GM12878 (cell line): Measurements from ENCODE around the gene ITGA1.

Source experiments
- BRCA1 ChIP-seq: IDR thresholded peaks from 2 replicates; pipeline ENCODE4 v1.6.1; 2011; ENCODE audit warnings: low read depth, low read length, improper control_type of control experiment
- HDAC6 ChIP-seq: fragments of 200-600 bp; sonication (generic); IDR thresholded peaks from one replicate; pipeline ENCODE4 v1.8.0; 2017; ENCODE audit warnings: antibody characterized with exemption; ENCODE audit not compliant: unreplicated experiment
- PAX8 ChIP-seq: fragments of 450-650 bp; IDR thresholded peaks from 2 replicates; pipeline ENCODE4 v1.6.1; 2017; ENCODE audit warnings: mild to moderate bottlenecking, moderate library complexity
- POLR2AphosphoS2 ChIP-seq: IDR thresholded peaks from 2 replicates; pipeline ENCODE4 v1.6.1; 2011; ENCODE audit warnings: low read depth, mild to moderate bottlenecking, low read length, improper control_type of control experiment, moderate library complexity
- POLR2AphosphoS5 ChIP-seq: IDR thresholded peaks from 2 replicates; pipeline ENCODE4 v1.6.1; 2011; ENCODE audit warnings: mild to moderate bottlenecking, low read length, inconsistent platforms
- TARDBP ChIP-seq: IDR thresholded peaks from 2 replicates; pipeline ENCODE4 v1.6.1; 2016; ENCODE audit warnings: borderline replicate concordance
- ZNF24 ChIP-seq: fragments of 450-650 bp; IDR thresholded peaks from 2 replicates; pipeline ENCODE4 v1.6.1; 2017; ENCODE audit warnings: antibody characterized with exemption, mild to moderate bottlenecking
- TF ChIP-seq, protein P1 (sequence below), 3 experiments: IDR thresholded peaks in 2 of 3; conservative IDR thresholded peaks in 1 of 3; 2 replicates each; pipeline ENCODE4 v1.5.1; 2011; ENCODE audit warnings: low read depth in 3 of 3, low read length in 3 of 3, mild to moderate bottlenecking in 3 of 3, control low read depth in 2 of 3, moderate library complexity in 2 of 3, inconsistent platforms in 1 of 3, mixed read lengths in 1 of 3; ENCODE audit not compliant: control insufficient read depth in 2 of 3, insufficient read depth in 1 of 3; ENCODE audit errors: extremely low read depth in 1 of 3
- TF ChIP-seq, protein P2 (sequence below): IDR thresholded peaks from 2 replicates; pipeline ENCODE4 v1.6.1; 2011; ENCODE audit warnings: borderline replicate concordance, low read depth, mild to moderate bottlenecking, moderate library complexity, mixed read lengths, low read length; ENCODE audit not compliant: insufficient read depth; ENCODE audit errors: extremely low read length
- TF ChIP-seq, protein P3 (sequence below): IDR thresholded peaks from 2 replicates; pipeline ENCODE4 v1.6.1; 2012; ENCODE audit warnings: low read depth, low read length, improper control_type of control experiment
- TF ChIP-seq, protein P4 (sequence below): IDR thresholded peaks from 2 replicates; pipeline ENCODE4 v1.6.1; 2012; ENCODE audit warnings: mild to moderate bottlenecking, low read depth, low read length

DNA sequence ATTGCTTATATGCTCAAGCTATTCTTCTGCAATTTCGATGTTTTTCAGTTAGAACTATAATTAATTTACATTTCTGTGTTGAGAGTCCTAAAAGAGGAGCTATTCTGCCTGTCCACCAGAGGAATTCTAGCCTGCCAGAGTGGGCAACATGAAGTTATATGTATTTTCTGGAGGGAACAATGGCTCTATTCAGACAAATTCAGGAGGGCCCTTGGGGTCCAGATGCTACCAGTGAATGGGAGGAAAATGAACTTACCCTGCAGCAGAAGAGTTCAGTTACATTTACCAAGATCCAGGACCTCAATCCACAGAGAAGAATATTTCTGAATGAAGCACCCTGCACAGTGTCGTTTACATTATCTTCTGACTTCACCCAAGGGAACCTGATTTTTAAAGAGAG, 80.7 kb downstream of the ITGA1 start:
- no peak for TF ChIP-seq BRCA1
- TF ChIP-seq, protein P1, sequence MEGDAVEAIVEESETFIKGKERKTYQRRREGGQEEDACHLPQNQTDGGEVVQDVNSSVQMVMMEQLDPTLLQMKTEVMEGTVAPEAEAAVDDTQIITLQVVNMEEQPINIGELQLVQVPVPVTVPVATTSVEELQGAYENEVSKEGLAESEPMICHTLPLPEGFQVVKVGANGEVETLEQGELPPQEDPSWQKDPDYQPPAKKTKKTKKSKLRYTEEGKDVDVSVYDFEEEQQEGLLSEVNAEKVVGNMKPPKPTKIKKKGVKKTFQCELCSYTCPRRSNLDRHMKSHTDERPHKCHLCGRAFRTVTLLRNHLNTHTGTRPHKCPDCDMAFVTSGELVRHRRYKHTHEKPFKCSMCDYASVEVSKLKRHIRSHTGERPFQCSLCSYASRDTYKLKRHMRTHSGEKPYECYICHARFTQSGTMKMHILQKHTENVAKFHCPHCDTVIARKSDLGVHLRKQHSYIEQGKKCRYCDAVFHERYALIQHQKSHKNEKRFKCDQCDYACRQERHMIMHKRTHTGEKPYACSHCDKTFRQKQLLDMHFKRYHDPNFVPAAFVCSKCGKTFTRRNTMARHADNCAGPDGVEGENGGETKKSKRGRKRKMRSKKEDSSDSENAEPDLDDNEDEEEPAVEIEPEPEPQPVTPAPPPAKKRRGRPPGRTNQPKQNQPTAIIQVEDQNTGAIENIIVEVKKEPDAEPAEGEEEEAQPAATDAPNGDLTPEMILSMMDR (IDR thresholded peaks at IDR 0.05 in 2 of 3, conservative IDR thresholded peaks at IDR 0.05 in 1 of 3; ENCODE audit: control insufficient read depth in 2 of 3, extremely low read depth in 1 of 3, insufficient read depth in 1 of 3, low read depth in 3 of 3, low read length in 3 of 3), result no peak
- TF ChIP-seq ZNF24, result no peak
- TF ChIP-seq, protein P2, sequence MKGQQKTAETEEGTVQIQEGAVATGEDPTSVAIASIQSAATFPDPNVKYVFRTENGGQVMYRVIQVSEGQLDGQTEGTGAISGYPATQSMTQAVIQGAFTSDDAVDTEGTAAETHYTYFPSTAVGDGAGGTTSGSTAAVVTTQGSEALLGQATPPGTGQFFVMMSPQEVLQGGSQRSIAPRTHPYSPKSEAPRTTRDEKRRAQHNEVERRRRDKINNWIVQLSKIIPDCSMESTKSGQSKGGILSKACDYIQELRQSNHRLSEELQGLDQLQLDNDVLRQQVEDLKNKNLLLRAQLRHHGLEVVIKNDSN, result no peak
- TF ChIP-seq, protein P3, sequence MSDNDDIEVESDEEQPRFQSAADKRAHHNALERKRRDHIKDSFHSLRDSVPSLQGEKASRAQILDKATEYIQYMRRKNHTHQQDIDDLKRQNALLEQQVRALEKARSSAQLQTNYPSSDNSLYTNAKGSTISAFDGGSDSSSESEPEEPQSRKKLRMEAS, result no peak
- TF ChIP-seq, protein P4, sequence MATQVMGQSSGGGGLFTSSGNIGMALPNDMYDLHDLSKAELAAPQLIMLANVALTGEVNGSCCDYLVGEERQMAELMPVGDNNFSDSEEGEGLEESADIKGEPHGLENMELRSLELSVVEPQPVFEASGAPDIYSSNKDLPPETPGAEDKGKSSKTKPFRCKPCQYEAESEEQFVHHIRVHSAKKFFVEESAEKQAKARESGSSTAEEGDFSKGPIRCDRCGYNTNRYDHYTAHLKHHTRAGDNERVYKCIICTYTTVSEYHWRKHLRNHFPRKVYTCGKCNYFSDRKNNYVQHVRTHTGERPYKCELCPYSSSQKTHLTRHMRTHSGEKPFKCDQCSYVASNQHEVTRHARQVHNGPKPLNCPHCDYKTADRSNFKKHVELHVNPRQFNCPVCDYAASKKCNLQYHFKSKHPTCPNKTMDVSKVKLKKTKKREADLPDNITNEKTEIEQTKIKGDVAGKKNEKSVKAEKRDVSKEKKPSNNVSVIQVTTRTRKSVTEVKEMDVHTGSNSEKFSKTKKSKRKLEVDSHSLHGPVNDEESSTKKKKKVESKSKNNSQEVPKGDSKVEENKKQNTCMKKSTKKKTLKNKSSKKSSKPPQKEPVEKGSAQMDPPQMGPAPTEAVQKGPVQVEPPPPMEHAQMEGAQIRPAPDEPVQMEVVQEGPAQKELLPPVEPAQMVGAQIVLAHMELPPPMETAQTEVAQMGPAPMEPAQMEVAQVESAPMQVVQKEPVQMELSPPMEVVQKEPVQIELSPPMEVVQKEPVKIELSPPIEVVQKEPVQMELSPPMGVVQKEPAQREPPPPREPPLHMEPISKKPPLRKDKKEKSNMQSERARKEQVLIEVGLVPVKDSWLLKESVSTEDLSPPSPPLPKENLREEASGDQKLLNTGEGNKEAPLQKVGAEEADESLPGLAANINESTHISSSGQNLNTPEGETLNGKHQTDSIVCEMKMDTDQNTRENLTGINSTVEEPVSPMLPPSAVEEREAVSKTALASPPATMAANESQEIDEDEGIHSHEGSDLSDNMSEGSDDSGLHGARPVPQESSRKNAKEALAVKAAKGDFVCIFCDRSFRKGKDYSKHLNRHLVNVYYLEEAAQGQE, result no peak
- TF ChIP-seq POLR2AphosphoS2, result no peak
- TF ChIP-seq TARDBP, result no peak
- TF ChIP-seq POLR2AphosphoS5, result no peak
- no peak for TF ChIP-seq HDAC6
- TF ChIP-seq PAX8, result no peak
